Lower leg skin (tissue), 4 donors: Measurements from ENCODE around the gene BRD7. TPM values are rescaled to one million over a fixed set of nuclear protein-coding genes. Genes with fewer than 3 reads are reported as not detected.

Experiments
- DNase-seq, 2 donors: peaks; one replicate each; pipeline ENCODE4 v3.0.0-alpha.2; 2019; ENCODE audit warnings: low spot score in 2 of 2
- H3K4me3 ChIP-seq: fragments of 200-600 bp; sonication (generic); 2 replicates; pipeline ENCODE4 v1.5.1; 2017; ENCODE audit warnings: mild to moderate bottlenecking, low read depth; ENCODE audit not compliant: poor library complexity, severe bottlenecking
- CTCF ChIP-seq, 3 donors: fragments of 450-650 bp; IDR thresholded peaks; one replicate each; pipeline ENCODE4 v1.5.1; 2016; ENCODE audit warnings: antibody characterized with exemption in 3 of 3, mild to moderate bottlenecking in 3 of 3, moderate library complexity in 2 of 3
- POLR2A ChIP-seq, 2 donors: fragments of 450-650 bp; IDR thresholded peaks; one replicate each; pipeline ENCODE4 v1.6.1; 2016 to 2017; ENCODE audit warnings: antibody characterized with exemption in 2 of 2, mild to moderate bottlenecking in 1 of 2, moderate library complexity in 1 of 2
- WGBS, 2 donors: methylation state at CpG; one replicate each; pipeline ENCODE4 v1.1.5; 2018; 5-methylcytosine and 5-hydroxymethylcytosine counted together
- intact Hi-C: fragments of 100-400 bp; cut with DNase I; formaldehyde crosslinking; loops from one replicate; pipeline ENCODE4 v1.15.0; 2023; ENCODE audit warnings: low total_unique reads
- total RNA-seq, 4 donors: library from RNA; depleted of rRNA; stranded (reverse); fragments of >200 nt; gene quantifications; one replicate each; pipeline ENCODE4 v1.1.0, GENCODE V29; 2016

Gene BRD7
- total RNA-seq, 4 donors from 2014 or later, result 48.6 to 86.3 (median 52.0) TPM

GRCh38 chr16:50323335-50324011, 45.3 kb downstream of the BRD7 start:
- intact Hi-C loops, result no loop called here
- no peak for TF ChIP-seq CTCF (IDR thresholded peaks at IDR 0.05)
- 57 to 61% methylated on average over 11 of the region's 11 CpGs for WGBS, 2 donors
- no peak overlapping the region for H3K4me3 ChIP-seq
- DNase-seq, result no peak

- no peak for DNase-seq
- 98 to 100% methylated on average over 1 of the region's 1 CpG for WGBS, 2 donors
- intact Hi-C loops, result no loop called here
- H3K4me3 ChIP-seq, result no peak overlapping the region
- no peak for TF ChIP-seq POLR2A (IDR thresholded peaks at IDR 0.05)
- no peak for TF ChIP-seq CTCF (IDR thresholded peaks at IDR 0.05)
Observed at GRCh38 chr16:50322333-50322732, 46.5 kb downstream of the BRD7 start.

GRCh38 chr16:50320310-50320709, 48.5 kb downstream of the BRD7 start:
- DNase-seq, result no peak
- intact Hi-C loops, result no loop called here
- 74 to 83% methylated on average over 5 of the region's 5 CpGs for WGBS, 2 donors
- TF ChIP-seq POLR2A (IDR thresholded peaks at IDR 0.05) (no peak), CTCF (IDR thresholded peaks at IDR 0.05) (no peak)
- no peak overlapping the region for H3K4me3 ChIP-seq

GRCh38 chr16:50318796-50319578, 49.8 kb downstream of the BRD7 start:
- no peak for TF ChIP-seq CTCF (IDR thresholded peaks at IDR 0.05)
- no peak for TF ChIP-seq POLR2A (IDR thresholded peaks at IDR 0.05)
- no peak for DNase-seq
- no peak overlapping the region for H3K4me3 ChIP-seq
- WGBS, 2 donors, result 76 to 81% methylated on average over 9 of the region's 9 CpGs
- intact Hi-C loops, result no loop called here

GRCh38 chr16:50316848-50317630, 51.7 kb downstream of the BRD7 start:
- intact Hi-C loops, result no loop called here

More at GRCh38 chr16:50316848-50317630, 51.7 kb downstream of the BRD7 start:
- no peak overlapping the region for H3K4me3 ChIP-seq
- 87 to 90% methylated on average over 10 of the region's 10 CpGs for WGBS, 2 donors
- peak in 1 of 2 donors; percentile 79 for DNase-seq
- TF ChIP-seq CTCF (IDR thresholded peaks at IDR 0.05) (no peak), POLR2A (IDR thresholded peaks at IDR 0.05) (no peak)
